Uterus (tissue), 4 donors: Measurements from ENCODE around the gene CD200R1L. TPM values are rescaled to one million over a fixed set of nuclear protein-coding genes. Genes with fewer than 3 reads are reported as not detected.
A peak's percentile ranks its signal among the peaks of the same experiment; 100 is the strongest.

Source experiments
- DNase-seq, 2 donors: peaks; one replicate each; pipeline ENCODE4 v3.0.0-alpha.2; 2019 to 2020
- H3K27ac ChIP-seq, 2 donors: fragments of 200-600 bp; sonication (generic); 1 replicate in 1 of 2; 2 replicates in 1 of 2; pipeline ENCODE4 v1.5.1; 2016 to 2018
- H3K27me3 ChIP-seq, 2 donors: fragments of 200-600 bp; sonication (generic); one replicate each; pipeline ENCODE4 v1.5.1; 2018 to 2019; ENCODE audit warnings: control low read depth in 1 of 2
- H3K36me3 ChIP-seq, 2 donors: fragments of 200-600 bp; sonication (generic); one replicate each; pipeline ENCODE4 v1.5.1; 2019; ENCODE audit warnings: control low read depth in 1 of 2
- H3K4me1 ChIP-seq, 2 donors: fragments of 200-600 bp; sonication (generic); one replicate each; pipeline ENCODE4 v1.5.1; 2018 to 2019; ENCODE audit warnings: control low read depth in 1 of 2
- H3K4me3 ChIP-seq, 2 donors: fragments of 200-600 bp; sonication (generic); 1 replicate in 1 of 2; 2 replicates in 1 of 2; pipeline ENCODE4 v1.5.1; 2018 to 2019; ENCODE audit warnings: mild to moderate bottlenecking in 1 of 2
- H3K9me3 ChIP-seq, 2 donors: fragments of 200-600 bp; sonication (generic); one replicate each; pipeline ENCODE4 v1.5.1; 2019; ENCODE audit warnings: control low read depth in 1 of 2
- POLR2A ChIP-seq, 2 donors: fragments of 450-650 bp; IDR thresholded peaks; one replicate each; pipeline ENCODE4 v1.6.1; 2016; ENCODE audit warnings: antibody characterized with exemption in 2 of 2, mild to moderate bottlenecking in 1 of 2, moderate library complexity in 1 of 2
- intact Hi-C: fragments of 100-400 bp; cut with DNase I; formaldehyde crosslinking; loops from one replicate; pipeline ENCODE4 v1.15.1; 2023; ENCODE audit warnings: low total_unique reads
- total RNA-seq, 4 donors: library from RNA; depleted of rRNA in 3 of 4; stranded (reverse); fragments of >200 nt in 3 of 4; gene quantifications; one replicate each; pipeline versions ENCODE4 v1.1.0 to v1.2.4, GENCODE V29; 2014 to 2023
- TF ChIP-seq, protein P1 (sequence below), 4 experiments: fragments of 200-600 bp in 2 of 4; fragments of 450-650 bp in 2 of 4; sonication (generic) in 2 of 4; IDR thresholded peaks; one replicate each; pipeline ENCODE4 v1.5.1; 2016 to 2019; ENCODE audit warnings: antibody characterized with exemption in 4 of 4, mild to moderate bottlenecking in 2 of 4, moderate library complexity in 1 of 4
- donor health status: DM: yes; HTN: yes; CAD: no.

CD200R1L gene
- total RNA-seq, 4 donors from 2014 or later: not detected

DNA sequence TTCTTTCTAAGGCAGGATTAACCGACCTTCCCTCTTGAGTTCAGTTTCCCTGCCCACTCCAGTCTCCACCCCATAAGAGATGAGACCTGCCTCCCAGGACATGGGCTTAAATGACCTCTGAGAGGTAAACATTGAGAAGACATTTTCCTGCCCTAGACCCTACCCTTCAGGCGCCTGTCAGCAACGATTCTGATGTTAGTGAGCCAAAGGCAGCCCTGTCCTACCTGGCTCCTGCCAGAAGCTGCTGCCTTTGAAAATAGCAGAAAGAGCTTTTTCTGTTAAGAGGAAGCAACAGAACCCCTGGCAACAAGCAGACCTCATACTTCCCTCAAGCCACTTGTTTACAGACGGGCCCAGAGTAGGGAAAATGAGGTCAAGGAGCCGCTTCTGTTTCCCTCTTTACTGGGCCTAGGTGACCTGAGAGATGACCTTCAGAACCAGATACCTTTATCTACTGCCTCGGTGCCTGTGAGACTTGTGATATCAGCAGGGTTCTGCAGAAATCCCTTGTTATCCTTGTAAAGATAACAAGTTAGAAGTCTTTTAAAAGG lies 52.0 kb downstream of the CD200R1L start:
- intact Hi-C loops: no loop called here
- Histone ChIP-seq H3K36me3 (no peaks in the 10 kb centered on the region), H3K27ac (peak overlapping the region in 1 of 2 donors; percentile 40), H3K27me3 (no peaks in the 10 kb centered on the region), H3K4me1 (peaks cover 0 to 4% of the 10 kb centered on the region in 2 donors), H3K9me3 (no peaks in the 10 kb centered on the region), H3K4me3 (no peak overlapping the region)
- DNase-seq: no peak
- no peak for TF ChIP-seq POLR2A (IDR thresholded peaks at IDR 0.05)
- TF ChIP-seq, protein P1, sequence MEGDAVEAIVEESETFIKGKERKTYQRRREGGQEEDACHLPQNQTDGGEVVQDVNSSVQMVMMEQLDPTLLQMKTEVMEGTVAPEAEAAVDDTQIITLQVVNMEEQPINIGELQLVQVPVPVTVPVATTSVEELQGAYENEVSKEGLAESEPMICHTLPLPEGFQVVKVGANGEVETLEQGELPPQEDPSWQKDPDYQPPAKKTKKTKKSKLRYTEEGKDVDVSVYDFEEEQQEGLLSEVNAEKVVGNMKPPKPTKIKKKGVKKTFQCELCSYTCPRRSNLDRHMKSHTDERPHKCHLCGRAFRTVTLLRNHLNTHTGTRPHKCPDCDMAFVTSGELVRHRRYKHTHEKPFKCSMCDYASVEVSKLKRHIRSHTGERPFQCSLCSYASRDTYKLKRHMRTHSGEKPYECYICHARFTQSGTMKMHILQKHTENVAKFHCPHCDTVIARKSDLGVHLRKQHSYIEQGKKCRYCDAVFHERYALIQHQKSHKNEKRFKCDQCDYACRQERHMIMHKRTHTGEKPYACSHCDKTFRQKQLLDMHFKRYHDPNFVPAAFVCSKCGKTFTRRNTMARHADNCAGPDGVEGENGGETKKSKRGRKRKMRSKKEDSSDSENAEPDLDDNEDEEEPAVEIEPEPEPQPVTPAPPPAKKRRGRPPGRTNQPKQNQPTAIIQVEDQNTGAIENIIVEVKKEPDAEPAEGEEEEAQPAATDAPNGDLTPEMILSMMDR (IDR thresholded peaks at IDR 0.05): no peak

GRCh38 chr3:112793326-112794081 lies 53.2 kb downstream of the CD200R1L start:
- peak; percentile 35 to 49 for DNase-seq
- intact Hi-C loops: no loop called here
- no peaks in the 10 kb centered on the region for H3K27me3 ChIP-seq
- H3K4me1 ChIP-seq: peaks cover 0 to 4% of the 10 kb centered on the region in 2 donors
- peak overlapping the region in 1 of 2 donors; percentile 40 for H3K27ac ChIP-seq
- no peaks in the 10 kb centered on the region for H3K9me3 ChIP-seq
- no peaks in the 10 kb centered on the region for H3K36me3 ChIP-seq
- TF ChIP-seq POLR2A (IDR thresholded peaks at IDR 0.05): no peak
- TF ChIP-seq, protein P1 (IDR thresholded peaks at IDR 0.05): no peak
- H3K4me3 ChIP-seq: no peak overlapping the region

GRCh38 chr3:112791736-112792135 lies 54.9 kb downstream of the CD200R1L start:
- H3K4me1 ChIP-seq: peaks cover 0 to 4% of the 10 kb centered on the region in 2 donors
- H3K27me3 ChIP-seq: no peaks in the 10 kb centered on the region
- peak overlapping the region in 1 of 2 donors; percentile 1 for H3K27ac ChIP-seq
- no peak for TF ChIP-seq POLR2A (IDR thresholded peaks at IDR 0.05)
- TF ChIP-seq, protein P1 (IDR thresholded peaks at IDR 0.05): no peak
- H3K36me3 ChIP-seq: no peaks in the 10 kb centered on the region
- no peak overlapping the region for H3K4me3 ChIP-seq
- intact Hi-C loops: no loop called here
- peaks cover 0 to 5% of the 10 kb centered on the region in 2 donors for H3K9me3 ChIP-seq
- no peak for DNase-seq

DNA sequence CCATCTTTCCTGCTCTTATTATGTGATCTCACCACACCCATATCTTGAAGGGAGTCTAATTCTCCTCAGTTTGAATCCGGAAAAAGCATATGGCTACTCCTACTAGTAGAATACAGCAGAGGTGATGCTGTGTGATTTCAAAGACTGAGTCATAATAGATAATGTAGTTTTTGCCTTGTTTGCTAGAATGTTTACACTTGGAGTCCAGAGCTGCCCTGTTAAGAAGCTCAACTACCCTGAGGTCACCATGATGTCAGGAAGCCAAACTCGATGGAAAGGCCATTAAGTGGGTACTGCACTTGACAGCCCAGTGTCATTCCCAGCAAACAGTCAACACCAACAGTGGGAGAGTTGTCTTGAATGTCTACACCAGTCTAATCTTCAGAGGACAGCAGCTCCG lies 56.9 kb downstream of the CD200R1L start:
- H3K36me3 ChIP-seq: no peaks in the 10 kb centered on the region
- intact Hi-C loops: no loop called here
- H3K4me1 ChIP-seq: peaks cover 0 to 4% of the 10 kb centered on the region in 2 donors
- no peak for DNase-seq
- H3K27me3 ChIP-seq: no peaks in the 10 kb centered on the region
- no peak overlapping the region for H3K4me3 ChIP-seq
- TF ChIP-seq POLR2A (IDR thresholded peaks at IDR 0.05): no peak
- TF ChIP-seq, protein P1 (IDR thresholded peaks at IDR 0.05): no peak
- H3K9me3 ChIP-seq: peaks cover 0 to 5% of the 10 kb centered on the region in 2 donors
- peak overlapping the region; percentile 34 to 58 for H3K27ac ChIP-seq

DNA sequence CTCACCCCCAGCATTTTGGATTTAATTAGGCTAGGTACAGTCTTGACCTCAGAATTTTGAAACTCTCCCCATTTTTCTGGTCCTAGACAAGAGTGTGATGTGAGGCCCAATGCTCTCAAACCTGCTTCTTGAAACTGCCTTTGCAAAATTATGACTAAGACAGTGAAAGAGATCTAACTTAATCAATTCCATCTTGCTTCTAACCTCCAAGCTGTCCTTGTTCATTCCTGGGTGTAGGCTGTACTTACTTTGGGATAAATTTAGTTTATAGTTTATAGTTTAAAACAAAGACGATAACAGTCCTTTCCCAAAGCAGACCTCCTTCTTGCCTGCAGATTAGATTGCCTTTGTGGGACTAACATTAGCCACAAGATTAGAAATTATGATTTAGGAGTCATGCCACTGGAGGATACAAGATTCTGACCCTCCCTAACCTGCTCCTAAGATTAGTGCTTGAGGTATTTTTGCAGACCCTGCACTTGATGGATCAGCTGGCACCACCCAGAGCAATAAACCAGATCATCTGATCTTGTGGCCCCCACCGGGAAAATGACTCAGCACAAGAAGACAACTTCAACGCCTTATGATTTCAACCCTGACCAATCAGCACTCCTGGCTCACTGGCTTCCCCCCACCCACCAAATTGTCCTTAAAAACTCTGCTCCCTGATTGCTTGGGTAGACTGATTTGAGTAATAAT lies 59.6 kb downstream of the CD200R1L start:
- intact Hi-C loops: no loop called here
- no peak for TF ChIP-seq POLR2A (IDR thresholded peaks at IDR 0.05)
- TF ChIP-seq, protein P1 (IDR thresholded peaks at IDR 0.05): no peak
- Histone ChIP-seq H3K4me1 (no peaks in the 10 kb centered on the region), H3K4me3 (no peak overlapping the region), H3K27me3 (no peaks in the 10 kb centered on the region), H3K36me3 (no peaks in the 10 kb centered on the region), H3K27ac (peak overlapping the region; percentile 16 to 40), H3K9me3 (peaks cover 0 to 5% of the 10 kb centered on the region in 2 donors)
- DNase-seq: no peak
